LNCaP clone FGC (cell line): Measurements from ENCODE around the gene BNC1.

Source experiments
- DNase-seq: peaks from one replicate; pipeline ENCODE4 v3.0.0-alpha.2; 2011; ENCODE audit warnings: low read depth
- H3K4me3 ChIP-seq: 2 replicates; pipeline ENCODE4 v1.5.1; 2011; ENCODE audit warnings: mild to moderate bottlenecking, low read depth, low read length, control low read depth
- TF ChIP-seq, protein P1 (sequence below): IDR thresholded peaks from 2 replicates; pipeline ENCODE4 v1.5.1; 2012; ENCODE audit warnings: mild to moderate bottlenecking; ENCODE audit not compliant: control insufficient read depth, insufficient read depth; ENCODE audit errors: extremely low read depth

Gene BNC1

DNA sequence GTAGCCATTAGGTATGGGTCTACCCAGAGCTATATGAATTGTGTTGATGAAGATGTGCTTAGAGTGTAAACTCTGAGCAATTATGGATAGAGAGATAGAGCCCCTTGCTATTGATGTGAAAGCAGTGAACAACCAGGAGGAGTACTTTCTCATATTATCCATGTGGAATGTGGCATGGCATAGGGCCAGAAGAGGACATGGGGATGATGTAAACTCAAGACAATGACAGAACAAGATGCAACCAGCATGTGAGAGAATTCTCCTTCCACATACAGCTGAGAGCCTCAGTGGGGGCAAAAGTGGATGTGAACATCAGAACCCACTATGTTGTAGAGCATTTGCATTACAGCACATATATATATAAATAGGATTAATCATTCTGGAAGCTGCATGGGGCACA lies 36.4 kb upstream of the BNC1 start:
- TF ChIP-seq, protein P1, sequence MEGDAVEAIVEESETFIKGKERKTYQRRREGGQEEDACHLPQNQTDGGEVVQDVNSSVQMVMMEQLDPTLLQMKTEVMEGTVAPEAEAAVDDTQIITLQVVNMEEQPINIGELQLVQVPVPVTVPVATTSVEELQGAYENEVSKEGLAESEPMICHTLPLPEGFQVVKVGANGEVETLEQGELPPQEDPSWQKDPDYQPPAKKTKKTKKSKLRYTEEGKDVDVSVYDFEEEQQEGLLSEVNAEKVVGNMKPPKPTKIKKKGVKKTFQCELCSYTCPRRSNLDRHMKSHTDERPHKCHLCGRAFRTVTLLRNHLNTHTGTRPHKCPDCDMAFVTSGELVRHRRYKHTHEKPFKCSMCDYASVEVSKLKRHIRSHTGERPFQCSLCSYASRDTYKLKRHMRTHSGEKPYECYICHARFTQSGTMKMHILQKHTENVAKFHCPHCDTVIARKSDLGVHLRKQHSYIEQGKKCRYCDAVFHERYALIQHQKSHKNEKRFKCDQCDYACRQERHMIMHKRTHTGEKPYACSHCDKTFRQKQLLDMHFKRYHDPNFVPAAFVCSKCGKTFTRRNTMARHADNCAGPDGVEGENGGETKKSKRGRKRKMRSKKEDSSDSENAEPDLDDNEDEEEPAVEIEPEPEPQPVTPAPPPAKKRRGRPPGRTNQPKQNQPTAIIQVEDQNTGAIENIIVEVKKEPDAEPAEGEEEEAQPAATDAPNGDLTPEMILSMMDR = no peak
- no peak overlapping the region for H3K4me3 ChIP-seq
- no peak for DNase-seq

DNA sequence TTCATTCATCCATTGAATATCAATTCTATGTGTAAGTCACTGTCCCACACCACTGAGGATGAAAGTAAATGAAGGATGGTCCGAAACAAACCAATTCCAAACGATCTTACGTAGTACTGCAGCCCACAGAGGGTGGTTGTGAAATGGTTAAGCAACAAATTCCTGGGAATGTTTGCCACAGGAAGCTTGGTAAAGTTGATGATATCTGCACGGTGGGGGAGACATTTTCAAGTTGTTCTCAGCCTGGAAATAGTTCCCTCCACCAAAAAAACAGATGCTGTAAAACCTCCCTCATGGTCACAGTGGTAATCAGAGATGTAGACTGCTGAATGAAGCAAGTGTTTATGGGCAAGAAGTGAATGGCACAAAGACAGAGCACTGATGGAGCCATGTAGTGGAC lies 35.9 kb upstream of the BNC1 start:
- DNase-seq = no peak
- no peak overlapping the region for H3K4me3 ChIP-seq
- TF ChIP-seq, protein P1 = no peak

DNA sequence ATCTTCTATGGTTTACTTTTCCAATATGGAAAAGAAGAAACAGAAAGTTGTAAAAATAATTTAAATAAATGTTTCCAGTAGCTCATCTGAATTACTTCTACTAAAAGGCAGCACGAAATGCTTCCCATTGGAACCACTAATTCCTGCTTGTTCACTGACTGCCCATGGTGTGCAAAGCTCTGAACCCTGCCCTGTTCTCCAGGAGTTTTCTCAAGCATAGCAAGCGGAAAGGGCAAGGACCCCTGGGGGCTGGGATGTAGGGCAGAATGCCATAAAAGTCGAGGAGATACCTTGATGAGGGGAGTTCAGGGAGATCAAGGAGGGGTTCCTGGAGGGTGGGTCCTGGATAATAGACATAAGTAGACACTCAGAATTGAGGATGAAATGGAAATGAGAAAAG lies 35.3 kb upstream of the BNC1 start:
- DNase-seq = no peak
- H3K4me3 ChIP-seq = no peak overlapping the region
- TF ChIP-seq, protein P1 = no peak

DNA sequence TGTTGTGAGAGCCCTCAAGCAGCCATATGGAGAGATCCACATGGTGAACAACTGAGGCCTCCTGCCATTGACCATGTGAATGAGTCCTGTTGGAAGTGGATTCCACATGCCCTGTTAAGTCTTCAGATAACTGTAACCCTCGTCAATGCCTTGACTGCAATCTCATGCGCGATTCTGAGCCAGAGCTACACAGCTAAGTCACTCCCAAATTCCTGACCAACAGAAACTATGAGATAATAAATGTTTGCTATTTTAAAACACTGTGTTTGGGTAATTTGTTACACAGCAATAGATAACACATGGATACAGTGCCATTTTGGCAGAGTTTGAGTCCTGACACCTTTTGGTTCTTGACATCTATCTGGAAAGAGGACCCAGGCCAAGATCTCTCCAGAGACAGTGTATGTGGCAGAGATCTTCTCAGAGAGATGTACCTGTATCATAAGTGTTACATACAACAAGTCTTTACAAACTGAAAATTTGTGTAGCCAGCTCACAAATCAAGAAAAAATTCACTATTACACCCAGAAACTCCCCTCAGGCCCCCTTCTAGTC lies 34.5 kb upstream of the BNC1 start:
- DNase-seq = no peak
- TF ChIP-seq, protein P1 = no peak
- H3K4me3 ChIP-seq = no peak overlapping the region

DNA sequence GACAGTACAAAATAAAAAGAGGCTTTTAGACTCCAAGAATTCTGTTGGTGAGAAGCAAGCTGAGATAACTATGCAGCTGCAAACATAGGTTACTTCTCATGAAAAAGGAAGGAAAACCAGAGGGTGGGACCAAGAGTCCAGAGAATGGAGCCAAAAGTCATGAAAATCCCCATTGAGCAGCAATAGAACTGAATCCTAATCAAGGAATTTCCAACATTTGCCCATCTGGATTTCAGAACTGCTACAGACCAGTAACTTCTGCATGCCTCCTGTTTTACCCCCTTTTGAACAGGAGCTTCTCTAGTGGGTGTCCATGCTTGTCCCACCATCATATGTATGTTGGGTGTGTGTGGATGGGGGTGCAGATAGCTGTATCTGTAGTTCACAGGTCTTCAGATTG lies 33.6 kb upstream of the BNC1 start:
- H3K4me3 ChIP-seq = no peak overlapping the region
- DNase-seq = no peak
- TF ChIP-seq, protein P1 = no peak

DNA sequence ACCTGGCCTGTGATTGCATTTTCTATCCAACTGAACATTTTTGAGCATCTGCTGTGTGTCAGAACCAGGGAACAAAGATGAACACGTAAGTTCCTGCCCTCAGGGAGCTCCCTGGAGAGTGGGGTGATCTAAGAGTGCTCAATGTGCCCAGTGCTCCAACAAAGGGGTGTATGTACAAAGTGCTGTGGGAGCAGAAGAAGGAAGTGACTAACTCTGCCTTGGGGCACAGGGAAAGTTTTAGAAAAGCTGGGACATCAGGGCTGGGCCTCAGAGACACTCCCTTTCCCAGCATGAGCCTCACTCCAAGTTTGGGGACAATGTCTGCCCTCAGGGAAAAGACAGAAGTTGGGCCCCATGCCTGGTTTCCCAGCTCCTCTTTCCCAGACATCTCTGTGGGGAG lies 27.6 kb upstream of the BNC1 start:
- TF ChIP-seq, protein P1 = no peak
- no peak overlapping the region for H3K4me3 ChIP-seq
- no peak for DNase-seq

DNA sequence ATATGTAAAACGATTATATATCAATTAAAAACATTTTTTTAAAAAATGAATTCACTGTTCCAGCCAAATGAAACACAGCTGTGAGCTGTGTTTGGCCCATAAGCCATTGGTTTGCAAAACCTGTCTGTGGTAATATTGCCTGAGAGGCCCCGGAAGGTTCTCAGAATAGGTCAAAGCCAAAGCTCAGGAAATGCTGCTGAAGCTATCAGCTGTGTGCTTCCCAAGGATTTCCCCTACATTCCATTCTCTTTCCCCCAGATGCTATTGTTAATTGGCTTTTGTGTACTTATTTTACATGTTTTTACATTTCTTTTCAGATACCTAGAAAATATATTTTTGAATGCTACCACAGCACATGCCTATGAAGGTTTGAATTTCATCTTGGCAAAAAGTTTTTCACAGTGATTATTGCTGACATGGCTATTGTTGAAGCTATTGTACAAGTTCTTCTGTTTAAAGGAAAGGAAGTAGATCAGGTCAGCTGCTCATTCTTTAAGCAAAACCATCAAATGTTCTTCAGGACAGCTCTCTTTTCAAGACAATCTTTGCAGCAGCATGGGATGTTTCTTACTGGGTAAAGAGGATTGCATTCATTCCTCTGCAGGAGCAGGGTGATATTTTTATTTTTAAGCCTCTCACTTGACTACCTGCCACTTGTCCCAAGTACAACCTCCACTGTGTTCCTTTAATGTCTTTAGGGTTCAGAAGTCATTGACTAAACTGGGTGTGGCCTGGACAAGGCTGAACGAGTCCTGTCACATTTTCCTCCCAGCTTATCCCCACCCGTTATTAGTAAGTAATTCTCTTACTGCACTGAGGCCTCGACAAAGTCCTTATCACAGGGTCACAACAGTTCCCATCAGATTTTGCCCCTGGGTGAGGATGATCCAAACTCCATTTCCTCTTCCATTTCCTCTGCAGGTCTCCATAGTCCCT lies 26.3 kb upstream of the BNC1 start:
- DNase-seq = no peak
- TF ChIP-seq, protein P1 = no peak
- no peak overlapping the region for H3K4me3 ChIP-seq
